ENCODE data around the gene SEMA3B. TPM values are rescaled to one million over a fixed set of nuclear protein-coding genes. Genes with fewer than 3 reads are reported as not detected.

SEMA3B gene
- total RNA-seq = 3.1 and 26.3 TPM in 2 replicates

GRCh38 chr3:50268703-50269451, at the start of gene SEMA3B:
Gene SEMA3B, plus strand, starts transcription at chr3:50269147. Its CDS starts 94 bp downstream, at chr3:50269241.

DNA sequence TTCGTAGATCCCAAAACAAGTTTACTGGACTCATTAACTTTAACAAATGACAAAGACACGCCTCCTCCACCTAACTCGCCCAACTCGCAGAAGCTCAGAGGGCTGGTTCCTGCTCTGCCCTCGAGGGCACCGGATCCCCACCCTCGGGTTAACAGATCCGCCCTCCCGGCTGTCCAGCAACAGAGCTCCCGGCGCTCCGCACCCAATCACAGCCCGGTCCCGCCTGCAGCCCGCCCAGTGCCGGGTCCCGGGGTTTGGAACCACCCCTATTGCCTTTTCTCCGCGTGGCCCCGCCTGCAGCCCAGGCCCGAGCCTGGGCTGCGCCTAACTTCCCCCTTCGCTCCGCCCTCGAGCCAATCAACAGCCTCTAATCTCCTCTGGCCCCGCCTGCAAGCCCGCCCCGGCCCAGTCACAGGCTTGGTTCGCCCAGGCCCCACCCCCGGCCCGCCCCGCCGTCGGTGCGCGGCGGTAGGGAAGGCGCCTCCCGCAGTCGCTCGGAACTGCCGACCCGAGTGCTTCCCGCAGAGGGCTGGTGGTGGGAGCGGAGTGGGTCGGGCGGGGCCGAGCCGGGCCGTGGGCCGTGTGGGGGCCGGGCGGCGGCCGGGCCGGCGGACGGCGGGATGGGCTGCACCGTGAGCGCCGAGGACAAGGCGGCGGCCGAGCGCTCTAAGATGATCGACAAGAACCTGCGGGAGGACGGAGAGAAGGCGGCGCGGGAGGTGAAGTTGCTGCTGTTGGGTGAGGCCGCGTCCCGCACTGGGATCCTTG, 33.0 kb upstream of the SEMA3B start, which contains the start of gene GNAI2:
Gene GNAI2, plus strand, starts transcription at position 489 of the 768 bp plus-strand sequence. Its CDS starts 132 bp downstream, at position 621.

GRCh38 chr3:50278880-50279224, 9.9 kb downstream of the SEMA3B start, which contains the start of gene LSMEM2:
Gene LSMEM2, plus strand, starts transcription at chr3:50279087. Its CDS starts 27 bp downstream, at chr3:50279114.

GRCh38 chr3:50292159-50293078, 23.5 kb downstream of the SEMA3B start, which contains the start of gene IFRD2:
Gene IFRD2, minus strand, starts transcription at chr3:50292429. Its CDS starts 155 bp downstream, at chr3:50292274.

DNA sequence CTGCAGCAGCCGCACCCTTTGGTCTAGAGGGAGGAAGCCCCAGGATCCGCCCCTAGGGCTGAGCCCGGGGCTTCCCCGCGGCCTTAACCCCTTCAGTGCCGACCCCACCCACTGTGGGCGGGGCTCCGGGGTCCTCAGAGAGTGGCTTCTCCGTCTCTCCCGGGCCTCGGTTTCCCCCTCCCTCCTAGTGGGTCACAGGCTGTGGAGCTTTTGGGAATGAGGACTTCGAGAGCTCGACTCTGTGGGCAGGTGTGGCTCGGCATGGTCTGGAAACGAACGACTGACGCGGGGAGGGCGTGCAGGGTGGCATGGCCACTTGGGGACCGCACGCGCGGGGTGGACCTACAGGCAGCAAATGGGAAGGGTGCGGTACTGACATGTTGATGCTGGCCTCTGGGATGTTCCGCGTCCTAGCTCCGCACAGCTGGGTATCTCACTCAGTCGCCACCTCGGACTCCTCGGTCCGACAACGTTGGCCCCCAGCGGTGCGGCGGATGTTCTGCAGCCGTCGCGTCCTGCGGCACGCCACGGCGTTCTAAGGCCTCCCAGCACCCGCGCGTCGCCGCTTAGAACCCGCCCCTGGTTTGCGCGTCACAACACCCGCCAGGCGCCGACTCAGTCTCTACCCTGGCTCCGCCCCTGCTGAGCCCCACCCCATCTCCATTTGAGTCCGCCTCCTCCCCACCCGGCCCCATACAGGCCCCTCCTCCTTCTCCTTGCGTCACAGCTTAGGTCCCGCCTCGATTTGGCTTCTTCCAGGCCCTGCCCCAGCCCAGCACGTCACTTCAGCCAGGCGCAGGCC, 30.1 kb downstream of the SEMA3B start, which contains the start of the genes HYAL3 and NAA80:
Gene HYAL3, minus strand, starts transcription at position 570 of the 802 bp plus-strand sequence. CDS start 3,803 bp downstream, outside the sequence.
Gene NAA80, minus strand, starts transcription at position 570 of the 802 bp plus-strand sequence. CDS start 1,942 bp downstream, outside the sequence.

GRCh38 chr3:50303013-50303815, 34.3 kb downstream of the SEMA3B start, which contains the start of gene HYAL1:
Gene HYAL1, minus strand, starts transcription at chr3:50303574. Its CDS starts 618 bp downstream, at chr3:50302956.

DNA sequence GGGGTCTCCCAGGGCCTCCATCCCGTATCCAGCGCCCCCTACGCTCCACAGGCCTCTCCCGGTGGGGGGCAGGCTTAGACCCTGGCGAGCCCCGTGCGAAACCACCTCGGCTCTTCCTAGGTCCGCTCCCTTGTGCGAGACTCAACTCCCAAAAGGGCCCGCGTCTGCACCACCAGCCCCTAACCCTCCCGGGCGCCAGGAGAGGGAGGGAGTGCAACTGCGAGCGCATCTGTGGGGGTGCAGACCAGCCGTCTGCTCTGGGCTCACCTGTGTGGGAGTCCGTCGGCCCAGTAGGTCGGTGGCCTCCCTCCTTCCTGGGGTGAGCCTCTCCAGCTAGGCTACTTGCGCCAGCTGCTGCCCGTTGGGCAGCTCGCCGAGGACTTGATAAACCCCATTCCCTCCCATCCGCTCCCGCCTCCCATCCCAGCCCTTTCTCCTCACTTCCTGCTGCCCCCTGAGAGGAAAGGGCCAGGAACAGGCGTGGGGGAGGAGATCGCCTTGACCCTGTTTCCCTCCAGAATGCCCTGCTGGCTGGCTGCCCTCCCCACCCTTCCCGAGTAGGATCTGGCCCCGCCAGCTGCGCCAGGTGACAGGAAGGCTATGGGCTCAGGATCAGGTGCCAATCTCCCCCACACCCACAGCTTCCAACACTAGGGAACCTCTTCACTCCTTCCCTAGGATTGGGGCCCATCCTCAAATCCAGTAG, 53.6 kb downstream of the SEMA3B start, which contains the start of gene HYAL2:
Gene HYAL2, minus strand, starts transcription at position 360 of the 706 bp plus-strand sequence. CDS start 2,256 bp downstream, outside the sequence.

Other genes starting within 250 kb of the SEMA3B start
- gene RBM5, start 180.2 kb upstream of the SEMA3B start, total RNA-seq = 34.4 and 89.8 TPM in 2 replicates
- 12.4 and 40.2 TPM in 2 replicates for gene SEMA3F, start 113.8 kb upstream of the SEMA3B start, total RNA-seq
- not detected in 2 replicates for gene GNAT1, start 77.5 kb upstream of the SEMA3B start, total RNA-seq
- 0.40 TPM in 1 of 2 replicates, not detected in the other for gene SLC38A3, start 63.9 kb upstream of the SEMA3B start, total RNA-seq
- 137 and 271 TPM in 2 replicates for gene GNAI2, start 32.9 kb upstream of the SEMA3B start, total RNA-seq
- gene LSMEM2, start 9.9 kb downstream of the SEMA3B start, total RNA-seq = not detected in 2 replicates
- 39.0 and 86.2 TPM in 2 replicates for gene IFRD2, start 23.3 kb downstream of the SEMA3B start, total RNA-seq
- 7.4 and 13.4 TPM in 2 replicates for gene HYAL3, start 30.3 kb downstream of the SEMA3B start, total RNA-seq
- 12.3 and 14.3 TPM in 2 replicates for gene NAA80, start 30.3 kb downstream of the SEMA3B start, total RNA-seq
- 1.3 and 4.5 TPM in 2 replicates for gene HYAL1, start 34.4 kb downstream of the SEMA3B start, total RNA-seq
- gene HYAL2, start 53.6 kb downstream of the SEMA3B start, total RNA-seq = 68.3 and 88.3 TPM in 2 replicates
- gene TUSC2, start 59.1 kb downstream of the SEMA3B start, total RNA-seq = 17.6 and 45.5 TPM in 2 replicates
- 31.2 and 42.7 TPM in 2 replicates for gene RASSF1, start 71.7 kb downstream of the SEMA3B start, total RNA-seq
- gene ZMYND10, start 76.6 kb downstream of the SEMA3B start, total RNA-seq = 0.48 and 1.4 TPM in 2 replicates
- gene NPRL2, start 81.6 kb downstream of the SEMA3B start, total RNA-seq = 15.4 and 16.0 TPM in 2 replicates
- 29.9 and 33.4 TPM in 2 replicates for gene CYB561D2, start 81.7 kb downstream of the SEMA3B start, total RNA-seq
- gene TMEM115, start 90.4 kb downstream of the SEMA3B start, total RNA-seq = 59.6 and 74.7 TPM in 2 replicates
- 0.08 TPM in 1 of 2 replicates, not detected in the other for gene CACNA2D2, start 234.5 kb downstream of the SEMA3B start, total RNA-seq

Measured in epithelial cell of alveolus of lung (primary cell).